Neutrophil (primary cell): ENCODE results near the gene ZFPM1.

Experiments
- H3K27ac ChIP-seq: fragments of 200-600 bp; sonication (generic); 2 replicates; pipeline ENCODE4 v1.5.1; 2016; ENCODE audit warnings: mild to moderate bottlenecking, moderate library complexity
- H3K27me3 ChIP-seq: fragments of 200-600 bp; sonication (generic); 2 replicates; pipeline ENCODE4 v1.6.0; 2016; ENCODE audit warnings: mild to moderate bottlenecking
- H3K36me3 ChIP-seq: fragments of 200-600 bp; sonication (generic); 2 replicates; pipeline ENCODE4 v1.5.1; 2017
- H3K4me1 ChIP-seq, 2 experiments: fragments of 200-600 bp in 1 of 2; sonication (generic) in 1 of 2; 1 replicate in 1 of 2; 2 replicates in 1 of 2; pipeline versions ENCODE4 v1.5.1 to v1.6.1; 2013 to 2016; ENCODE audit warnings: low read depth in 1 of 2, low read length in 1 of 2, mild to moderate bottlenecking in 1 of 2, moderate library complexity in 1 of 2; ENCODE audit not compliant: control insufficient read depth in 1 of 2, insufficient read depth in 1 of 2
- H3K4me3 ChIP-seq, 2 experiments: fragments of 200-600 bp in 1 of 2; sonication (generic) in 1 of 2; 1 replicate in 1 of 2; 2 replicates in 1 of 2; pipeline ENCODE4 v1.5.1; 2013 to 2016; ENCODE audit warnings: low read depth in 1 of 2, low read length in 1 of 2, mild to moderate bottlenecking in 1 of 2, moderate library complexity in 1 of 2
- H3K9me3 ChIP-seq: fragments of 200-600 bp; sonication (generic); 2 replicates; pipeline ENCODE4 v1.5.1; 2016
- TF ChIP-seq, protein P1 (sequence below): fragments of 200-600 bp; sonication (generic); IDR thresholded peaks from 2 replicates; pipeline ENCODE4 v1.5.1; 2016; ENCODE audit warnings: antibody characterized with exemption

The ZFPM1 gene

DNA sequence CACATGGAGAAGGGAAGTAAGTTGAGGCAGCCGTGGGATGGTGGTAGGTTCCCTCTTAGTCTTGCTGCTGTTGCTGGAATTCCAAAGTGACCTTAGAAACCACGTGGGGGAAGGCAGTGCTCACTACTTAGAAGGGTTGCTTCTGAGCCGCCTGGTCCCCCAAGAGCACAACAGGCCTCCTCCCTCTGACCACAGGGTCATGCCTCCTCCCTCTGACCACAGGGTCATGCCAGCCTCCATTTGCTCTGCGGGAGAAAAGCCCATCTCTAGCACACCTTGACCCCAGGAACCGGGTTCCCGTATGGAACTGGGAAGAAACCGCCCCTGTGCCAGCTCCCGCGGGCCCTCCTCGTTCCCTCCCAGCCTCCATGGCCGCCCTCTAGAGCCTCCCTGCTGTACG, 13.4 kb upstream of the ZFPM1 start:
- H3K27me3 ChIP-seq: peaks cover 7% of the 10 kb centered on the region
- TF ChIP-seq, protein P1, sequence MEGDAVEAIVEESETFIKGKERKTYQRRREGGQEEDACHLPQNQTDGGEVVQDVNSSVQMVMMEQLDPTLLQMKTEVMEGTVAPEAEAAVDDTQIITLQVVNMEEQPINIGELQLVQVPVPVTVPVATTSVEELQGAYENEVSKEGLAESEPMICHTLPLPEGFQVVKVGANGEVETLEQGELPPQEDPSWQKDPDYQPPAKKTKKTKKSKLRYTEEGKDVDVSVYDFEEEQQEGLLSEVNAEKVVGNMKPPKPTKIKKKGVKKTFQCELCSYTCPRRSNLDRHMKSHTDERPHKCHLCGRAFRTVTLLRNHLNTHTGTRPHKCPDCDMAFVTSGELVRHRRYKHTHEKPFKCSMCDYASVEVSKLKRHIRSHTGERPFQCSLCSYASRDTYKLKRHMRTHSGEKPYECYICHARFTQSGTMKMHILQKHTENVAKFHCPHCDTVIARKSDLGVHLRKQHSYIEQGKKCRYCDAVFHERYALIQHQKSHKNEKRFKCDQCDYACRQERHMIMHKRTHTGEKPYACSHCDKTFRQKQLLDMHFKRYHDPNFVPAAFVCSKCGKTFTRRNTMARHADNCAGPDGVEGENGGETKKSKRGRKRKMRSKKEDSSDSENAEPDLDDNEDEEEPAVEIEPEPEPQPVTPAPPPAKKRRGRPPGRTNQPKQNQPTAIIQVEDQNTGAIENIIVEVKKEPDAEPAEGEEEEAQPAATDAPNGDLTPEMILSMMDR: no peak
- H3K4me1 ChIP-seq: no peaks in the 10 kb centered on the region
- no peaks in the 10 kb centered on the region for H3K9me3 ChIP-seq
- H3K27ac ChIP-seq: no peak overlapping the region
- H3K36me3 ChIP-seq: no peaks in the 10 kb centered on the region
- no peak overlapping the region for H3K4me3 ChIP-seq

GRCh38 chr16:88440111-88440510, 13.0 kb upstream of the ZFPM1 start:
- Histone ChIP-seq H3K4me3 (no peak overlapping the region), H3K27me3 (peaks cover 7% of the 10 kb centered on the region), H3K4me1 (no peaks in the 10 kb centered on the region), H3K9me3 (no peaks in the 10 kb centered on the region), H3K27ac (no peak overlapping the region), H3K36me3 (no peaks in the 10 kb centered on the region)
- TF ChIP-seq, protein P1: no peak

GRCh38 chr16:88440686-88441405, 12.2 kb upstream of the ZFPM1 start:
- TF ChIP-seq, protein P1: no peak
- H3K9me3 ChIP-seq: no peaks in the 10 kb centered on the region
- no peaks in the 10 kb centered on the region for H3K4me1 ChIP-seq
- no peak overlapping the region for H3K4me3 ChIP-seq
- no peaks in the 10 kb centered on the region for H3K36me3 ChIP-seq
- no peak overlapping the region for H3K27ac ChIP-seq
- peaks cover 7% of the 10 kb centered on the region for H3K27me3 ChIP-seq

DNA sequence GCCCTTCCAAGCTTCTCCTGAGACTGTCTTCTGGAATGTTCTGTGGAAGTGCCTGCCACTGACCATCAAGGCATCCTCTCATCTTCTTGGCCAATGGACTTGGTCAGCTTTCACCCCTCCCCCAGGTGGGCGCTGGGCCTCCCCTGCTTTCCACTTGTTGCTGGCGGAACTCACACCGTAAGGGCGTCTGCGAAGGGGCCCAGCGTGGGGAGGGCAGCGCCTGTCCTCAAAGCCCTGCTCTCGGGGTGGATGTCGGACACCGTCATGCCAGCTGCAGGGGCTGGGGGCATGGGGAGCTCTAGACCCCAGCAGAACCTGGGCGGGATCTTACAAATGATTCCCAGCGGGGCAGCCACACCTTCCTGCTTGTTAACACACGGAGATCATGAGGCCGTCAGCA, 11.6 kb upstream of the ZFPM1 start:
- no peaks in the 10 kb centered on the region for H3K9me3 ChIP-seq
- TF ChIP-seq, protein P1: no peak
- H3K27ac ChIP-seq: no peak overlapping the region
- H3K36me3 ChIP-seq: no peaks in the 10 kb centered on the region
- H3K4me1 ChIP-seq: no peaks in the 10 kb centered on the region
- no peak overlapping the region for H3K4me3 ChIP-seq
- peaks cover 7% of the 10 kb centered on the region for H3K27me3 ChIP-seq

- Histone ChIP-seq H3K27me3 (peaks cover 13% of the 10 kb centered on the region), H3K4me1 (no peaks in the 10 kb centered on the region), H3K4me3 (no peak overlapping the region), H3K36me3 (no peaks in the 10 kb centered on the region), H3K27ac (no peak overlapping the region), H3K9me3 (no peaks in the 10 kb centered on the region)
- TF ChIP-seq, protein P1: no peak
Measured at GRCh38 chr16:88442383-88442726, 10.7 kb upstream of the ZFPM1 start.
